ENCODE results near the gene ITGB3BP.

DNA sequence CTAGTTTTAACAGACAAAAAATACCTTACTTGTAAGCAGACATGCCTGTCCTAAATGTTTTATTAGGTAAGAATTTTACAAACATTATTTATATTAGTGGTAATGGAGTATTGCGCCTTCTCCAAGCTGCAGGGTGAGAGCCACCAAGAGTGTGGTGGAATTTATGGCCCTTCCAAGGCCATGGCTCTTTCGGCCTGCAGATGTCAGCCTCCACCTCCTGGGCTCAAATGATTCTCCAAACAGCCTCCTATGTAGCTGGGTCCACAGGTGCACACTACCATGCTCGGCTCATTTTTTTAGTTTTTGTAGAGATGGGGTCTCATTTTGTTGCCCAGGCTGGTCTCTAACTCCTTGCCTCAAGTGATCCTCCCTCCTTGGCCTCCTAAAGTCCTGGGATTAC is 56.3 kb downstream of the ITGB3BP start:
- TF ChIP-seq SP1 (CRISPR knock-in tag; conservative IDR thresholded peaks at IDR 0.05): no peak
- TF ChIP-seq, protein P1, sequence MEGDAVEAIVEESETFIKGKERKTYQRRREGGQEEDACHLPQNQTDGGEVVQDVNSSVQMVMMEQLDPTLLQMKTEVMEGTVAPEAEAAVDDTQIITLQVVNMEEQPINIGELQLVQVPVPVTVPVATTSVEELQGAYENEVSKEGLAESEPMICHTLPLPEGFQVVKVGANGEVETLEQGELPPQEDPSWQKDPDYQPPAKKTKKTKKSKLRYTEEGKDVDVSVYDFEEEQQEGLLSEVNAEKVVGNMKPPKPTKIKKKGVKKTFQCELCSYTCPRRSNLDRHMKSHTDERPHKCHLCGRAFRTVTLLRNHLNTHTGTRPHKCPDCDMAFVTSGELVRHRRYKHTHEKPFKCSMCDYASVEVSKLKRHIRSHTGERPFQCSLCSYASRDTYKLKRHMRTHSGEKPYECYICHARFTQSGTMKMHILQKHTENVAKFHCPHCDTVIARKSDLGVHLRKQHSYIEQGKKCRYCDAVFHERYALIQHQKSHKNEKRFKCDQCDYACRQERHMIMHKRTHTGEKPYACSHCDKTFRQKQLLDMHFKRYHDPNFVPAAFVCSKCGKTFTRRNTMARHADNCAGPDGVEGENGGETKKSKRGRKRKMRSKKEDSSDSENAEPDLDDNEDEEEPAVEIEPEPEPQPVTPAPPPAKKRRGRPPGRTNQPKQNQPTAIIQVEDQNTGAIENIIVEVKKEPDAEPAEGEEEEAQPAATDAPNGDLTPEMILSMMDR (IDR thresholded peaks at IDR 0.05): no peak
- TF ChIP-seq, protein P2, sequence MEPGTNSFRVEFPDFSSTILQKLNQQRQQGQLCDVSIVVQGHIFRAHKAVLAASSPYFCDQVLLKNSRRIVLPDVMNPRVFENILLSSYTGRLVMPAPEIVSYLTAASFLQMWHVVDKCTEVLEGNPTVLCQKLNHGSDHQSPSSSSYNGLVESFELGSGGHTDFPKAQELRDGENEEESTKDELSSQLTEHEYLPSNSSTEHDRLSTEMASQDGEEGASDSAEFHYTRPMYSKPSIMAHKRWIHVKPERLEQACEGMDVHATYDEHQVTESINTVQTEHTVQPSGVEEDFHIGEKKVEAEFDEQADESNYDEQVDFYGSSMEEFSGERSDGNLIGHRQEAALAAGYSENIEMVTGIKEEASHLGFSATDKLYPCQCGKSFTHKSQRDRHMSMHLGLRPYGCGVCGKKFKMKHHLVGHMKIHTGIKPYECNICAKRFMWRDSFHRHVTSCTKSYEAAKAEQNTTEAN (CRISPR knock-in tag; IDR thresholded peaks at IDR 0.05): no peak
- no peak for TF ChIP-seq RELA (CRISPR knock-in tag; IDR thresholded peaks at IDR 0.05; ENCODE audit: borderline replicate concordance)
- TF ChIP-seq ATF1 (CRISPR knock-in tag; IDR thresholded peaks at IDR 0.05): no peak
- TF ChIP-seq, protein P3, sequence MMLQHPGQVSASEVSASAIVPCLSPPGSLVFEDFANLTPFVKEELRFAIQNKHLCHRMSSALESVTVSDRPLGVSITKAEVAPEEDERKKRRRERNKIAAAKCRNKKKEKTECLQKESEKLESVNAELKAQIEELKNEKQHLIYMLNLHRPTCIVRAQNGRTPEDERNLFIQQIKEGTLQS (CRISPR knock-in tag; conservative IDR thresholded peaks at IDR 0.05): no peak
- TF ChIP-seq, protein P4, sequence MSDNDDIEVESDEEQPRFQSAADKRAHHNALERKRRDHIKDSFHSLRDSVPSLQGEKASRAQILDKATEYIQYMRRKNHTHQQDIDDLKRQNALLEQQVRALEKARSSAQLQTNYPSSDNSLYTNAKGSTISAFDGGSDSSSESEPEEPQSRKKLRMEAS (CRISPR knock-in tag; IDR thresholded peaks at IDR 0.05): no peak
- no peak for TF ChIP-seq NFE2L1 (CRISPR knock-in tag; IDR thresholded peaks at IDR 0.05)
- TF ChIP-seq ZNF219 (CRISPR knock-in tag; IDR thresholded peaks at IDR 0.05; ENCODE audit: borderline replicate concordance): no peak
- TF ChIP-seq TEAD1 (CRISPR knock-in tag; IDR thresholded peaks at IDR 0.05): no peak
